B cell (primary cell): Measurements from ENCODE around the gene ARHGAP31. TPM values are rescaled to one million over a fixed set of nuclear protein-coding genes. Genes with fewer than 3 reads are reported as not detected.
A peak's percentile ranks its signal among the peaks of the same experiment; 100 is the strongest.

Experiments used
- ATAC-seq: fragments of 200-7000 bp; cut with Tn5 transposase; one replicate; pipeline ENCODE4 v1.10.0; 2021; ENCODE audit warnings: low read depth, mild to moderate bottlenecking, moderate number of reproducible peaks, moderate library complexity
- CTCF ChIA-PET: fragments of 350-600 bp; sonication (Branson Sonifier 250); formaldehyde crosslinking; loops from one replicate; lab custom pipeline; 2021; ENCODE audit warnings: antibody characterized with exemption, inconsistent platforms; lab: Charles Lee
- POLR2A ChIA-PET: fragments of 350-600 bp; sonication (Branson Sonifier 250); formaldehyde crosslinking; loops from one replicate; lab custom pipeline; 2021; ENCODE audit warnings: antibody characterized with exemption; lab: Charles Lee
- DNase-seq: peaks from one replicate; pipeline ENCODE4 v3.0.0; 2013
- H2AFZ ChIP-seq: 2 replicates; pipeline ENCODE4 v1.6.1; 2012; ENCODE audit warnings: mild to moderate bottlenecking, low read depth, low read length; ENCODE audit not compliant: insufficient read depth, poor library complexity, severe bottlenecking
- H3K27ac ChIP-seq, 2 donors: 1 replicate in 1 of 2; 2 replicates in 1 of 2; pipeline ENCODE4 v1.5.1; 2012 to 2013; ENCODE audit warnings: low read length in 2 of 2, mild to moderate bottlenecking in 2 of 2, moderate library complexity in 1 of 2
- H3K27me3 ChIP-seq, 4 experiments: fragments of 200-600 bp in 1 of 4; sonication (generic) in 1 of 4; replicated peaks in 1 of 4; 1 replicate in 2 of 4; 2 replicates in 2 of 4; pipeline versions ENCODE4 v1.6.1 to v1.7.0; 2013 to 2016; ENCODE audit warnings: low read length in 3 of 4, mild to moderate bottlenecking in 2 of 4, mixed read lengths in 1 of 4, moderate library complexity in 1 of 4; ENCODE audit not compliant: insufficient read depth in 4 of 4, control insufficient read depth in 3 of 4; ENCODE audit errors: control extremely low read depth in 1 of 4
- H3K36me3 ChIP-seq, 2 experiments: replicated peaks in 1 of 2; 1 replicate in 1 of 2; 2 replicates in 1 of 2; pipeline versions ENCODE4 v1.6.1 to v1.7.1; 2013; ENCODE audit warnings: low read length in 1 of 2; ENCODE audit not compliant: insufficient read depth in 2 of 2, control insufficient read depth in 1 of 2; ENCODE audit errors: control extremely low read depth in 1 of 2, extremely low read depth in 1 of 2
- H3K4me1 ChIP-seq, 2 donors: fragments of 200-600 bp in 1 of 2; sonication (generic) in 1 of 2; 1 replicate in 1 of 2; 2 replicates in 1 of 2; pipeline versions ENCODE4 v1.5.1 to v1.6.1; 2013 to 2017; ENCODE audit warnings: low read length in 2 of 2; ENCODE audit not compliant: control insufficient read depth in 2 of 2, insufficient read depth in 2 of 2
- H3K4me2 ChIP-seq: replicated peaks from 2 replicates; pipeline ENCODE3; 2012; ENCODE audit warnings: mild to moderate bottlenecking, low read depth, low read length; ENCODE audit not compliant: poor library complexity, severe bottlenecking
- H3K4me3 ChIP-seq, 5 experiments: fragments of 200-600 bp in 1 of 5; sonication (generic) in 1 of 5; 1 replicate in 3 of 5; 2 replicates in 2 of 5; pipeline versions ENCODE4 v1.5.1 to v1.7.0; 2011 to 2016; ENCODE audit warnings: low read length in 4 of 5, mild to moderate bottlenecking in 4 of 5, low read depth in 2 of 5, control low read depth in 1 of 5, moderate library complexity in 1 of 5; ENCODE audit not compliant: insufficient read depth in 1 of 5; ENCODE audit errors: control extremely low read depth in 1 of 5, extremely low read depth in 1 of 5
- H3K79me2 ChIP-seq: fragments of 200-600 bp; sonication (generic); one replicate; pipeline ENCODE4 v1.6.0; 2016; ENCODE audit warnings: low read length; ENCODE audit not compliant: control insufficient read depth, insufficient read depth
- H3K9ac ChIP-seq: fragments of 200-600 bp; sonication (generic); 2 replicates; pipeline ENCODE4 v1.6.1; 2017; ENCODE audit warnings: mild to moderate bottlenecking, low read length, moderate library complexity
- H3K9me3 ChIP-seq, 3 donors: one replicate each; pipeline versions ENCODE4 v1.6.1 to v1.7.1; 2013; ENCODE audit warnings: low read length in 2 of 3; ENCODE audit not compliant: control insufficient read depth in 2 of 3, insufficient read depth in 1 of 3; ENCODE audit errors: control extremely low read depth in 1 of 3
- H4K20me1 ChIP-seq: 2 replicates; pipeline ENCODE4 v1.6.0; 2012; ENCODE audit warnings: mild to moderate bottlenecking, low read length; ENCODE audit not compliant: insufficient read depth, control insufficient read depth, poor library complexity, severe bottlenecking
- H3K27ac Mint-ChIP-seq: one replicate; pipeline ENCODE4 v1.8.0; 2021; ENCODE audit warnings: mixed read lengths
- H3K27me3 Mint-ChIP-seq: one replicate; pipeline ENCODE4 v1.8.0; 2021; ENCODE audit warnings: mixed read lengths
- H3K4me1 Mint-ChIP-seq: one replicate; pipeline ENCODE4 v1.8.0; 2021; ENCODE audit warnings: mixed read lengths
- H3K4me3 Mint-ChIP-seq: one replicate; pipeline ENCODE4 v1.8.0; 2021; ENCODE audit warnings: mixed read lengths
- H3K9me3 Mint-ChIP-seq: one replicate; pipeline ENCODE4 v1.8.0; 2022; ENCODE audit warnings: mixed read lengths; ENCODE audit not compliant: insufficient read depth
- CTCF ChIP-seq: fragments of 200-600 bp; IDR thresholded peaks from one replicate; pipeline ENCODE4 v1.8.0; 2022; ENCODE audit warnings: antibody characterized with exemption, mild to moderate bottlenecking
- EZH2 ChIP-seq: IDR thresholded peaks from 2 replicates; pipeline ENCODE4 v1.6.1; 2012; ENCODE audit warnings: borderline replicate concordance, low read depth, mild to moderate bottlenecking, moderate library complexity, low read length; ENCODE audit not compliant: insufficient read depth, poor library complexity, severe bottlenecking
- WGBS: methylation state at CpG from one replicate; pipeline ENCODE4 v1.1.5; 2013; ENCODE audit warnings: missing lambda C conversion rate; ENCODE audit not compliant: insufficient coverage; 5-methylcytosine and 5-hydroxymethylcytosine counted together
- intact Hi-C: fragments of 100-400 bp; cut with micrococcal nuclease; formaldehyde crosslinking; loops from one replicate; pipeline ENCODE4 v1.10.0; 2022
- polyA plus RNA-seq: library from polyadenylated mRNA; depleted of rRNA; stranded (reverse); fragments of >200 nt; gene quantifications from 2 replicates; pipeline ENCODE4 v1.2.3, GENCODE V29; 2012
- total RNA-seq, 2 donors: library from RNA; stranded (reverse); fragments of 120-200 nt in 1 of 2; gene quantifications; 1 replicate in 1 of 2; 2 replicates in 1 of 2; pipeline versions ENCODE4 v1.2.3 to v1.2.4, GENCODE V29; 2013 to 2022

The ARHGAP31 gene
- total and polyA plus RNA-seq, 2 donors (not counting 1 experiment from before 2014, with no cell fraction given): 3.5 to 7.8 TPM

GRCh38 chr3:119258915-119259314 is 35.3 kb upstream of the ARHGAP31 start:
- Mint-ChIP-seq H3K27me3 (peaks cover 15% of the 10 kb centered on the region), H3K9me3 (no peaks in the 10 kb centered on the region), H3K4me3 (no peak overlapping the region), H3K4me1 (peaks cover 21% of the 10 kb centered on the region), H3K27ac (no peak overlapping the region)
- H3K4me1 ChIP-seq: peaks cover 17 to 21% of the 10 kb centered on the region in 2 donors
- H3K4me3 ChIP-seq: no peak overlapping the region
- no peaks in the 10 kb centered on the region for H3K79me2 ChIP-seq
- H3K27ac ChIP-seq: peak overlapping the region in 1 of 2 donors; percentile 49
- ChIA-PET POLR2A (interaction anchor here (0.7 kb wide), 1 partner anchor 15 kb away, joined by 3 read pairs; no protein-coding TSS in a partner anchor), CTCF (interaction anchor here (2.6 kb wide), 1 partner anchor 18 kb away, joined by 10 read pairs; the partner anchor contains the start of gene B4GALT4)
- no peaks in the 10 kb centered on the region for H3K36me3 ChIP-seq
- TF ChIP-seq EZH2 (no peak), CTCF (no peak)
- peaks cover 0 to 6% (median 0%) of the 10 kb centered on the region in 3 donors for H3K9me3 ChIP-seq
- peak; percentile 62 for ATAC-seq
- H3K9ac ChIP-seq: no peak overlapping the region
- DNase-seq: peak; percentile 53
- intact Hi-C loops: no loop called here
- peaks cover 0 to 3% (median 0%) of the 10 kb centered on the region in 4 experiments for H3K27me3 ChIP-seq
- H3K4me2 ChIP-seq: peak overlapping the region; percentile 39
- no CpG with 5 or more reads among the region's 1 CpG for WGBS
- peak overlapping the region; percentile 30 for H2AFZ ChIP-seq
- no peaks in the 10 kb centered on the region for H4K20me1 ChIP-seq

GRCh38 chr3:119259821-119260220 is 34.4 kb upstream of the ARHGAP31 start:
- H3K4me1 Mint-ChIP-seq: peaks cover 21% of the 10 kb centered on the region
- Histone ChIP-seq H2AFZ (no peak overlapping the region), H3K9me3 (peaks cover 0 to 6% (median 0%) of the 10 kb centered on the region in 3 donors), H3K36me3 (no peaks in the 10 kb centered on the region), H3K4me2 (no peak overlapping the region), H3K27me3 (peaks cover 0 to 3% (median 0%) of the 10 kb centered on the region in 4 experiments), H4K20me1 (no peaks in the 10 kb centered on the region), H3K9ac (no peak overlapping the region), H3K4me3 (no peak overlapping the region), H3K27ac (no peak overlapping the region), H3K4me1 (peaks cover 17 to 21% of the 10 kb centered on the region in 2 donors), H3K79me2 (no peaks in the 10 kb centered on the region)
- H3K27me3 Mint-ChIP-seq: peaks cover 16% of the 10 kb centered on the region
- no CpG with 5 or more reads among the region's 4 CpGs for WGBS
- ATAC-seq (no peak), DNase-seq (no peak)
- TF ChIP-seq CTCF (no peak), EZH2 (no peak)
- intact Hi-C loops: no loop called here
- H3K4me3 Mint-ChIP-seq: no peak overlapping the region
- H3K9me3 Mint-ChIP-seq: no peaks in the 10 kb centered on the region
- ChIA-PET POLR2A (interaction anchor here (0.6 kb wide), 1 partner anchor 275 kb away, joined by 7 read pairs; no protein-coding TSS in a partner anchor), CTCF (interaction anchor here (2.6 kb wide), 1 partner anchor 19 kb away, joined by 10 read pairs; the partner anchor contains the start of gene B4GALT4)
- no peak overlapping the region for H3K27ac Mint-ChIP-seq
